Spleen (tissue), 7 donors: ENCODE results near the gene NOTCH1.

ENCODE experiments used
- CTCF ChIP-seq, 11 experiments: fragments of 200-600 bp in 7 of 11; fragments of 450-650 bp in 4 of 11; sonication (generic) in 4 of 11; IDR thresholded peaks in 8 of 11; conservative IDR thresholded peaks in 3 of 11; 1 replicate in 7 of 11; 2 replicates in 4 of 11; pipeline versions ENCODE4 v1.4.0 to v1.8.0; 2016 to 2021; ENCODE audit warnings: antibody characterized with exemption in 11 of 11, inconsistent platforms in 4 of 11, mild to moderate bottlenecking in 1 of 11
- POLR2A ChIP-seq, 3 donors: fragments of 450-650 bp; IDR thresholded peaks; one replicate each; pipeline ENCODE4 v1.5.1; 2017; ENCODE audit warnings: antibody characterized with exemption in 3 of 3, mild to moderate bottlenecking in 1 of 3
- donor health status: DM: no; HTN: no; CAD: no; lungs with moderate emphysema.
- donor health status: DM: no; HTN: no; CAD: no.
- donor health status: DM: no; HTN: no; CAD: no.

- TF ChIP-seq CTCF (IDR thresholded peaks at IDR 0.05 in 8 of 11, conservative IDR thresholded peaks at IDR 0.05 in 3 of 11) (no peak), POLR2A (IDR thresholded peaks at IDR 0.05) (no peak)
Observed at GRCh38 chr9:136496801-136497620, 48.8 kb downstream of the NOTCH1 start.
